ENCODE measurements around the gene SMAD5. TPM values are rescaled to one million over a fixed set of nuclear protein-coding genes. Genes with fewer than 3 reads are reported as not detected.

The SMAD5 gene
- total and polyA plus RNA-seq, 2 of the 4 experiments (the other 2 are of a cell fraction), result 37.4 to 101 TPM

DNA sequence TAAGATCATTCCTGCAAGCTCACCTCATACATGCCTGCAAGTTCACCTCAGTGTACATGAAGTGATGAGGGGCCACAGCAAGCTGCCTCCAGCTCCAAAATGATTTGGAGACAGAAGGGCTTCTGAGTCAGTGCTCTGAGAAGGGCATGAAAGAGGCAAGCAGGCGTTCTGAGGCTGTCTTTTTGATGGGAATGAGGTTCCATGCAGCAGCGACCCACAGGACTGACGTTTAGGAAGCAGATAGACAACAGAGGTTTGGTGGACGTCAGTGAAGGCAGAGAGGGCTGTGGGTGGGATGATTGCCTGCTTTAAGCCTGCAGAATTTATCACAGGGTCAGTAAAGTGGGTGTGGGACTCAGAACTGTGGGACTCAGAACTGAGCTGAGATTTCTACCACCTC is 69.2 kb downstream of the SMAD5 start:
- Histone ChIP-seq H3K56ac (ENCODE audit: extremely low read depth, insufficient read depth, low read length) (no peak overlapping the region), H3K9me3 (ENCODE audit: control insufficient read depth, insufficient read depth, low read length) (no peaks in the 10 kb centered on the region; the same call in 1 of the 2 replicates), H2AK5ac (ENCODE audit: low read depth, low read length) (no peak overlapping the region), H3K23ac (ENCODE audit: low read depth, low read length) (no peak overlapping the region), H4K20me1 (ENCODE audit: insufficient read depth, low read length) (no peaks in the 10 kb centered on the region), H3K9ac (ENCODE audit: low read depth, low read length) (no peak overlapping the region), H2BK20ac (ENCODE audit: low read depth, low read length) (no peak overlapping the region), H3K18ac (ENCODE audit: low read depth, low read length) (no peak overlapping the region), H4K8ac (ENCODE audit: low read depth in 2 of 2, low read length in 2 of 2) (no peak overlapping the region), H2AK9ac (replicated peaks; ENCODE audit: low read depth, low read length, poor library complexity) (no peak overlapping the region), H3K14ac (replicated peaks; ENCODE audit: low read depth, low read length) (no peak overlapping the region), H2BK5ac (ENCODE audit: low read depth, low read length, poor library complexity, severe bottlenecking) (no peak overlapping the region), H3K4me1 (ENCODE audit: control insufficient read depth, insufficient read depth, low read length) (no peaks in the 10 kb centered on the region), H3K4ac (ENCODE audit: low read depth, low read length) (no peak overlapping the region), H4K5ac (ENCODE audit: low read depth, low read length) (no peak overlapping the region), H3K4me2 (ENCODE audit: low read depth, low read length) (no peak overlapping the region), H4K91ac (ENCODE audit: insufficient read depth, low read depth, low read length) (no peak overlapping the region), H2AFZ (replicated peaks; ENCODE audit: low read length, poor library complexity) (no peak overlapping the region), H2BK120ac (ENCODE audit: low read depth, low read length) (no peak overlapping the region), H3K27me3 (ENCODE audit: control insufficient read depth, insufficient read depth, low read length) (peaks cover 25% of the 10 kb centered on the region), H3K27ac (ENCODE audit: insufficient read depth, low read length) (no peak overlapping the region), H3K79me1 (ENCODE audit: low read depth in 1 of 2, low read length in 2 of 2) (no peaks in the 10 kb centered on the region), H3K36me3 (ENCODE audit: control insufficient read depth, insufficient read depth, low read length) (no peaks in the 10 kb centered on the region), H3K4me3 (ENCODE audit: insufficient read depth, low read depth, low read length) (no peak overlapping the region), H2BK15ac (ENCODE audit: low read depth, low read length) (no peak overlapping the region), H3K9me1 (ENCODE audit: insufficient read depth, low read length) (no peaks in the 10 kb centered on the region)
- dilution Hi-C loops (cut with HindIII; ENCODE audit: low sequenced_read_pairs, unreplicated experiment), result no loop called here
- BruUV-seq (replicated peaks), result no TSS peak
- WGBS, 2 experiments (ENCODE audit: extremely low coverage in 2 of 2, insufficient read length in 1 of 2), result 61% methylated on average over 3 of the region's 4 CpGs; no CpG with 5 or more reads in 1 of the 2 experiments
- DNase-seq, result no peak
- ATAC-seq (ENCODE audit: low read depth), result no peak
- TF ChIP-seq MAFK (IDR thresholded peaks at IDR 0.05; ENCODE audit: low read depth, low read length), result no peak
- no peak for TF ChIP-seq RAD21 (IDR thresholded peaks at IDR 0.05; ENCODE audit: low read length)
- TF ChIP-seq MAZ (IDR thresholded peaks at IDR 0.05; ENCODE audit: borderline replicate concordance, low read depth, low read length), result no peak
- TF ChIP-seq BHLHE40 (IDR thresholded peaks at IDR 0.05; ENCODE audit: low read depth, low read length), result no peak
- TF ChIP-seq, protein P1, sequence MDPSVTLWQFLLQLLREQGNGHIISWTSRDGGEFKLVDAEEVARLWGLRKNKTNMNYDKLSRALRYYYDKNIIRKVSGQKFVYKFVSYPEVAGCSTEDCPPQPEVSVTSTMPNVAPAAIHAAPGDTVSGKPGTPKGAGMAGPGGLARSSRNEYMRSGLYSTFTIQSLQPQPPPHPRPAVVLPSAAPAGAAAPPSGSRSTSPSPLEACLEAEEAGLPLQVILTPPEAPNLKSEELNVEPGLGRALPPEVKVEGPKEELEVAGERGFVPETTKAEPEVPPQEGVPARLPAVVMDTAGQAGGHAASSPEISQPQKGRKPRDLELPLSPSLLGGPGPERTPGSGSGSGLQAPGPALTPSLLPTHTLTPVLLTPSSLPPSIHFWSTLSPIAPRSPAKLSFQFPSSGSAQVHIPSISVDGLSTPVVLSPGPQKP (IDR thresholded peaks at IDR 0.05; ENCODE audit: borderline replicate concordance, low read depth, low read length), result no peak
- TF ChIP-seq SMC3 (IDR thresholded peaks at IDR 0.05; ENCODE audit: low read depth, low read length), result no peak
- no peak for TF ChIP-seq CEBPB (IDR thresholded peaks at IDR 0.05; ENCODE audit: low read depth, low read length)
- TF ChIP-seq, protein P2, sequence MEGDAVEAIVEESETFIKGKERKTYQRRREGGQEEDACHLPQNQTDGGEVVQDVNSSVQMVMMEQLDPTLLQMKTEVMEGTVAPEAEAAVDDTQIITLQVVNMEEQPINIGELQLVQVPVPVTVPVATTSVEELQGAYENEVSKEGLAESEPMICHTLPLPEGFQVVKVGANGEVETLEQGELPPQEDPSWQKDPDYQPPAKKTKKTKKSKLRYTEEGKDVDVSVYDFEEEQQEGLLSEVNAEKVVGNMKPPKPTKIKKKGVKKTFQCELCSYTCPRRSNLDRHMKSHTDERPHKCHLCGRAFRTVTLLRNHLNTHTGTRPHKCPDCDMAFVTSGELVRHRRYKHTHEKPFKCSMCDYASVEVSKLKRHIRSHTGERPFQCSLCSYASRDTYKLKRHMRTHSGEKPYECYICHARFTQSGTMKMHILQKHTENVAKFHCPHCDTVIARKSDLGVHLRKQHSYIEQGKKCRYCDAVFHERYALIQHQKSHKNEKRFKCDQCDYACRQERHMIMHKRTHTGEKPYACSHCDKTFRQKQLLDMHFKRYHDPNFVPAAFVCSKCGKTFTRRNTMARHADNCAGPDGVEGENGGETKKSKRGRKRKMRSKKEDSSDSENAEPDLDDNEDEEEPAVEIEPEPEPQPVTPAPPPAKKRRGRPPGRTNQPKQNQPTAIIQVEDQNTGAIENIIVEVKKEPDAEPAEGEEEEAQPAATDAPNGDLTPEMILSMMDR (conservative IDR thresholded peaks at IDR 0.05; ENCODE audit: low read depth, low read length), result no peak
- TF ChIP-seq, protein P3, sequence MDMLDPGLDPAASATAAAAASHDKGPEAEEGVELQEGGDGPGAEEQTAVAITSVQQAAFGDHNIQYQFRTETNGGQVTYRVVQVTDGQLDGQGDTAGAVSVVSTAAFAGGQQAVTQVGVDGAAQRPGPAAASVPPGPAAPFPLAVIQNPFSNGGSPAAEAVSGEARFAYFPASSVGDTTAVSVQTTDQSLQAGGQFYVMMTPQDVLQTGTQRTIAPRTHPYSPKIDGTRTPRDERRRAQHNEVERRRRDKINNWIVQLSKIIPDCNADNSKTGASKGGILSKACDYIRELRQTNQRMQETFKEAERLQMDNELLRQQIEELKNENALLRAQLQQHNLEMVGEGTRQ (IDR thresholded peaks at IDR 0.05; ENCODE audit: low read depth, low read length), result no peak
- no peak for TF ChIP-seq NFE2L2 (IDR thresholded peaks at IDR 0.05; ENCODE audit: low read depth, low read length)
- TF ChIP-seq FOS (IDR thresholded peaks at IDR 0.05; ENCODE audit: low read depth, low read length), result no peak
- TF ChIP-seq POLR2A (IDR thresholded peaks at IDR 0.05; ENCODE audit: low read depth, low read length), result no peak
- no peak for TF ChIP-seq RFX5 (IDR thresholded peaks at IDR 0.05; ENCODE audit: low read depth, low read length)
- no peak for TF ChIP-seq RCOR1 (IDR thresholded peaks at IDR 0.05; ENCODE audit: insufficient replicate concordance, low read length)
- no peak for TF ChIP-seq MXI1 (IDR thresholded peaks at IDR 0.05; ENCODE audit: borderline replicate concordance, low read depth, low read length)
- TF ChIP-seq CHD1 (IDR thresholded peaks at IDR 0.05; ENCODE audit: low read depth, low read length), result no peak
- CTCF ChIA-PET, result no interaction called here
- POLR2A ChIA-PET (ENCODE audit: unreplicated experiment), result no interaction called here
- in situ Hi-C loops (cut with MboI; ENCODE audit: low sequenced_read_pairs), result loop anchor here (25.0 kb wide), 1 partner anchor 640 kb away; no protein-coding TSS in a partner anchor
- intact Hi-C loops (cut with micrococcal nuclease), result no loop called here
